HCT116 (cell line): ENCODE results near the gene NT5DC2. TPM values are rescaled to one million over a fixed set of nuclear protein-coding genes. Genes with fewer than 3 reads are reported as not detected.

ENCODE experiments used
- ATAC-seq: fragments of 200-7000 bp; cut with Tn5 transposase; 2 replicates; pipeline ENCODE4 v1.9.1; 2020; ENCODE audit warnings: mild to moderate bottlenecking, moderate library complexity
- BruUV-seq: library from RNA; stranded (reverse); fragments of 400-500 nt; replicated peaks from 2 replicates; lab custom pipeline; 2021; lab: Mats Ljungman, UMichigan
- CTCF ChIA-PET: fragments of 300-600 bp; sonication (Branson Sonifier 250); formaldehyde crosslinking; loops from one replicate; lab custom pipeline; 2021; ENCODE audit warnings: antibody characterized with exemption; lab: Charles Lee
- POLR2A ChIA-PET: fragments of 300-600, 350-600 bp; sonication (Branson Sonifier 250); formaldehyde crosslinking; loops from one replicate; lab custom pipeline; 2021; ENCODE audit warnings: antibody characterized with exemption; lab: Charles Lee
- RAD21 ChIA-PET, 2 experiments: fragments of 300-600 bp; sonication (Branson Sonifier 250); formaldehyde crosslinking; loops; one replicate each; lab custom pipeline; 2023; ENCODE audit warnings: low total read pairs in 2 of 2; ENCODE audit not compliant: uncharacterized antibody in 2 of 2, unreplicated experiment in 2 of 2, low non-redundant PET in 1 of 2; lab: Charles Lee
- DNase-seq: peaks from one replicate; pipeline ENCODE4 v3.0.0-alpha.2; 2010; ENCODE audit warnings: low read depth, low spot score
- H2AFZ ChIP-seq: fragments of 200-600 bp; shearing (Covaris generic), sonication (generic); 2 replicates; pipeline ENCODE4 v1.6.1; 2017; ENCODE audit warnings: low read depth, mixed run types, mixed read lengths, antibody characterized with exemption, low read length; ENCODE audit not compliant: poor library complexity, severe bottlenecking
- H3K27ac ChIP-seq: 2 replicates; pipeline ENCODE4 v1.5.1; 2012; ENCODE audit warnings: low read depth, low read length
- H3K27me3 ChIP-seq: fragments of 200-600 bp; sonication (generic); 2 replicates; pipeline ENCODE4 v1.6.1; 2016; ENCODE audit warnings: mixed run types, low read length, mixed read lengths; ENCODE audit not compliant: insufficient read depth
- H3K36me3 ChIP-seq, 2 experiments: fragments of 200-500 bp in 1 of 2; fragments of 200-600 bp in 1 of 2; sonication (Bioruptor generic) in 1 of 2; sonication (generic) in 1 of 2; 2 replicates each; pipeline versions ENCODE4 v1.5.1 to v1.6.1; 2014 to 2016; ENCODE audit warnings: low read length in 2 of 2, inconsistent platforms in 1 of 2, mixed read lengths in 1 of 2, mixed run types in 1 of 2; ENCODE audit not compliant: insufficient read depth in 2 of 2, control insufficient read depth in 1 of 2
- H3K4me1 ChIP-seq, 2 experiments: fragments of 200-600 bp in 1 of 2; sonication (generic) in 1 of 2; 2 replicates each; pipeline versions ENCODE4 v1.5.1 to v1.6.1; 2012 to 2017; ENCODE audit warnings: low read length in 2 of 2, inconsistent platforms in 1 of 2, mild to moderate bottlenecking in 1 of 2, mixed read lengths in 1 of 2, mixed run types in 1 of 2, moderate library complexity in 1 of 2; ENCODE audit not compliant: insufficient read depth in 2 of 2, control insufficient read depth in 1 of 2
- H3K4me2 ChIP-seq: fragments of 200-600 bp; sonication (generic); 2 replicates; pipeline ENCODE4 v1.6.1; 2017; ENCODE audit warnings: mixed run types, low read length, mixed read lengths
- H3K4me3 ChIP-seq, 2 experiments: fragments of 200-600 bp in 1 of 2; sonication (generic) in 1 of 2; replicated peaks in 1 of 2; 2 replicates each; pipeline ENCODE4 v1.5.1; 2011 to 2016; ENCODE audit warnings: low read length in 2 of 2, control low read depth in 1 of 2, low read depth in 1 of 2, mild to moderate bottlenecking in 1 of 2, mixed read lengths in 1 of 2, mixed run types in 1 of 2
- H3K79me2 ChIP-seq: fragments of 200-600 bp; sonication (generic); 2 replicates; pipeline ENCODE4 v1.6.1; 2017; ENCODE audit warnings: mild to moderate bottlenecking, mixed run types, low read length, moderate library complexity, mixed read lengths; ENCODE audit not compliant: insufficient read depth
- H3K9ac ChIP-seq: fragments of 200-600 bp; sonication (generic); 2 replicates; pipeline ENCODE4 v1.6.1; 2016; ENCODE audit warnings: low read length, mixed read lengths
- H3K9me2 ChIP-seq: fragments of 200-600 bp; sonication (generic), shearing (Covaris generic); 2 replicates; pipeline ENCODE4 v1.6.1; 2017; ENCODE audit warnings: mixed run types, mild to moderate bottlenecking, moderate library complexity; ENCODE audit not compliant: insufficient read depth
- H3K9me3 ChIP-seq, 2 experiments: fragments of 200-500 bp in 1 of 2; fragments of 200-600 bp in 1 of 2; sonication (Bioruptor generic) in 1 of 2; sonication (generic) in 1 of 2; 2 replicates each; pipeline ENCODE4 v1.6.1; 2014 to 2017; ENCODE audit warnings: low read length in 2 of 2, mixed read lengths in 2 of 2, inconsistent platforms in 1 of 2, low read depth in 1 of 2, mild to moderate bottlenecking in 1 of 2, mixed run types in 1 of 2, moderate library complexity in 1 of 2; ENCODE audit not compliant: control insufficient read depth in 1 of 2, insufficient read depth in 1 of 2
- H4K20me1 ChIP-seq: fragments of 200-600 bp; sonication (generic), shearing (Covaris generic); 2 replicates; pipeline ENCODE4 v1.6.1; 2017; ENCODE audit warnings: mixed run types, mild to moderate bottlenecking, moderate library complexity; ENCODE audit not compliant: insufficient read depth
- CBX3 ChIP-seq: IDR thresholded peaks from 2 replicates; pipeline ENCODE4 v1.6.1; 2012; ENCODE audit warnings: low read depth
- CTCF ChIP-seq, 3 experiments: fragments of 200-600 bp in 1 of 3; sonication (generic) in 1 of 3; IDR thresholded peaks in 2 of 3; conservative IDR thresholded peaks in 1 of 3; 2 replicates each; pipeline ENCODE4 v1.5.1; 2012 to 2017; ENCODE audit warnings: low read depth in 2 of 3, low read length in 2 of 3, antibody characterized with exemption in 1 of 3, borderline replicate concordance in 1 of 3, control low read depth in 1 of 3, mild to moderate bottlenecking in 1 of 3, mixed read lengths in 1 of 3, mixed run types in 1 of 3, moderate library complexity in 1 of 3; ENCODE audit not compliant: insufficient read depth in 1 of 3
- EGR1 ChIP-seq: IDR thresholded peaks from 2 replicates; pipeline ENCODE4 v1.6.1; 2012; ENCODE audit warnings: low read depth
- EZH2 ChIP-seq: fragments of 200-600 bp; sonication (generic); IDR thresholded peaks from 2 replicates; pipeline ENCODE4 v1.6.1; 2017; ENCODE audit warnings: antibody characterized with exemption, mixed run types
- EZH2phosphoT487 ChIP-seq: fragments of 200-600 bp; IDR thresholded peaks from 2 replicates; pipeline ENCODE4 v1.6.1; 2018; ENCODE audit warnings: antibody characterized with exemption, borderline replicate concordance
- FOSL1 ChIP-seq: IDR thresholded peaks from 2 replicates; pipeline ENCODE4 v1.6.1; 2012; ENCODE audit warnings: low read depth
- JUND ChIP-seq: IDR thresholded peaks from 2 replicates; pipeline ENCODE4 v1.6.1; 2012
- POLR2A ChIP-seq: IDR thresholded peaks from 2 replicates; pipeline ENCODE4 v1.7.0; 2011; ENCODE audit warnings: borderline replicate concordance; ENCODE audit not compliant: insufficient read depth, insufficient read length; ENCODE audit errors: extremely low read depth
- POLR2AphosphoS5 ChIP-seq: IDR thresholded peaks from 2 replicates; pipeline ENCODE4 v1.6.1; 2011; ENCODE audit warnings: mild to moderate bottlenecking, low read depth, low read length, moderate library complexity
- RAD21 ChIP-seq: IDR thresholded peaks from 2 replicates; pipeline ENCODE4 v1.6.1; 2012; ENCODE audit warnings: low read depth, mild to moderate bottlenecking
- SP1 ChIP-seq: IDR thresholded peaks from 2 replicates; pipeline ENCODE4 v1.6.1; 2012; ENCODE audit warnings: low read depth
- SRF ChIP-seq: IDR thresholded peaks from 2 replicates; pipeline ENCODE4 v1.6.1; 2012; ENCODE audit warnings: low read depth
- ZBTB33 ChIP-seq: IDR thresholded peaks from 2 replicates; pipeline ENCODE4 v1.6.1; 2011; ENCODE audit warnings: mild to moderate bottlenecking, low read length, moderate library complexity; ENCODE audit not compliant: insufficient replicate concordance; ENCODE audit errors: extremely low read depth
- intact Hi-C: fragments of 100-400 bp; cut with micrococcal nuclease; formaldehyde crosslinking; loops from 2 replicates; pipeline ENCODE4 v1.10.0; 2022
- total RNA-seq: library from RNA; stranded (reverse); gene quantifications from one replicate; pipeline ENCODE4 v1.2.1, GENCODE V29; 2021; ENCODE audit not compliant: unreplicated experiment
- TF ChIP-seq, protein P1 (sequence below): IDR thresholded peaks from 2 replicates; pipeline ENCODE4 v1.6.1; 2012

NT5DC2 gene
- total RNA-seq, 1 experiment from 2014 or later: 125 TPM

DNA sequence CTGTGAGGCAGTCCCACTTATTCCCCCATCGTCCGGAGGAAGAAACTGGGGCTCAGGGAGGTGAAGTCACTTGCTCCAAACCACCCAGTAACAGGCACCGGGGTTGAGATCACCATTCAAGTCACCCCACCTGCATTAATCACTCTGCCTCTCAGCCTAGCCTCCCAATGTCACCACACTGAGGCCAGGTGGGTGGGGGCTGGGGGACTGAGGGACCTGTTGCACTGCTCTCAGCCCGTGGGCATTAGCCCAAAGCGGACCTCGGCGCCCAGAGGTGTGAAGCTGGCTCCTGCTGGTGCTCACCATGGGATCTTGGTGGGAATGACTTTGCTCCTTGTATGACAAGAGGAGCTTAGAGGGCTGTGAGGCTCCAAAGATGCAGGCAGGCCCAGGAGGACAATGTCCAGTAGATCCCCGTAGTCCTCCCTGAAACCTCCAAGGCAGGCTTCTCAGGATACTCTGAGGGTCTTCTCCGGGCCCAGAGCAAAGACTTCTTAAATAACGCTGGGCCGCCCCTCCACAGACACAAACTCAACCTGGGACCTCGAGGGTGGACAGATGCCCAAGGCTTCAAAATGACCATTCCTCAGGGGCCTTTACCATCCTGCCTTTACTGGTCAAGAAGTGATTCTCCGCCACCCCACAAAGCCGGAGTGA is 1.7 kb downstream of the NT5DC2 start:
- H3K36me3 ChIP-seq: peaks cover 10 to 11% of the 10 kb centered on the region in 2 experiments
- ATAC-seq: no peak
- H3K9me2 ChIP-seq: no peaks in the 10 kb centered on the region
- ChIA-PET POLR2A (no interaction called here), CTCF (no interaction called here), RAD21 (no interaction called here)
- peak overlapping the region; percentile 92 for H3K4me2 ChIP-seq
- intact Hi-C loops: no loop called here
- H2AFZ ChIP-seq: no peak overlapping the region
- peaks cover 11 to 33% of the 10 kb centered on the region in 2 experiments; a peak in 3 of 4 replicates for H3K4me1 ChIP-seq
- TSS peak; percentile 50 for BruUV-seq
- H3K79me2 ChIP-seq: peaks cover 34% of the 10 kb centered on the region
- peak overlapping the region; percentile 72 to 79 for H3K4me3 ChIP-seq
- DNase-seq: no peak
- H3K9ac ChIP-seq: peak overlapping the region; percentile 91
- H4K20me1 ChIP-seq: no peaks in the 10 kb centered on the region
- TF ChIP-seq EGR1 (no peak), FOSL1 (no peak), RAD21 (no peak), SP1 (no peak)
- TF ChIP-seq, protein P1, sequence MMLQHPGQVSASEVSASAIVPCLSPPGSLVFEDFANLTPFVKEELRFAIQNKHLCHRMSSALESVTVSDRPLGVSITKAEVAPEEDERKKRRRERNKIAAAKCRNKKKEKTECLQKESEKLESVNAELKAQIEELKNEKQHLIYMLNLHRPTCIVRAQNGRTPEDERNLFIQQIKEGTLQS: no peak
- H3K27me3 ChIP-seq: no peaks in the 10 kb centered on the region
- H3K27ac ChIP-seq: peak overlapping the region; percentile 91; the same call in 1 of the 2 replicates
- H3K9me3 ChIP-seq: no peaks in the 10 kb centered on the region

DNA sequence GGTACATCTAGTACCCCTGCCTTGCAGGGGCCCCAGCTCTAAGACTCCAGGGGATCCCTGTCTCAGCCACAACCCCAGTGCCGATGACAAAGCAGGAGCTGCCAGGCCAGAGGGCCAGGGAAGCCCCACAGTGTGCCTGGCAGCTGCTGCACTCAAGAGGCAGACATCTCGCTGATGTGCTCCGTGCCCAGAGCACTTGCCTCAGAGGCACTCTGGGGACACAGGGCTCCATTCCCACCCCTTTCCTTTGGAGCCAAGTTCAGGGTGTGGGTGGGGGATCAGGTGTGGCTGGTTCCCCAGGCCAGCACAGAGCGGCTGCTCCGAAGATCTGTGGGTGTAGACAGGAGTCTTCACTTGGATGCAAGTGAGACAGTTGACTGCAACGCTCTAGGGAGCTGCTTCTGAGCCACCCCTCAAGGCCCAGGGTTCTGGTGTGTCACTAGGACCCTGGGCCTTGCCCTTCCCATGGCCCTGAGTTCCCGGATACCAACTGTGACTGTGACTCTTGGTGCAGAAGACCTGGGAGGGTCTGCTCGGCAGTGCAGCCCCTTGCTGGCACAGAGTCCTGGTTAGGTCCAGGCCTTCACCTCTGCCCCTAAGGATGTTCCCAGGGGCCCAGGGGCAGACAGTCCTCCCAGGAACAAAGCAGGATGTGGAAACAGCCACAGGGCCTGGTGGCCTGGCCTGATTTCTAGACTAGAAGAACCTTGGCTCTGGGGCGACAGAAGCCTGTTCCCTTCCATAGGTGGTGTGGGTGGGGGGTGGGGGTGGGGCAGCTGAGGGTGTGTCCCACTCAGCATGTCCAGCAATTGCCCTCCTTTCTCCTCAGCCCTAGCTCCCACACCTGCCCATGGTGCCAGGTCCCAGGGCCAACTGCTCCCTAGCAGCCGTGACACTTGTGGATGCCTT is 2.5 kb downstream of the NT5DC2 start:
- peak overlapping the region; percentile 92; the same call in 1 of the 2 replicates for H3K4me2 ChIP-seq
- RAD21 ChIA-PET: no interaction called here
- ATAC-seq (no peak), DNase-seq (no peak)
- no peak overlapping the region for H3K9ac ChIP-seq
- no peaks in the 10 kb centered on the region for H3K27me3 ChIP-seq
- no TSS peak for BruUV-seq
- CTCF ChIA-PET: no interaction called here
- no peaks in the 10 kb centered on the region for H3K9me3 ChIP-seq
- H3K4me1 ChIP-seq: peaks cover 11 to 33% of the 10 kb centered on the region in 2 experiments; a peak in 3 of 4 replicates
- POLR2A ChIA-PET: no interaction called here
- no peak overlapping the region for H2AFZ ChIP-seq
- intact Hi-C loops: no loop called here
- H3K9me2 ChIP-seq: no peaks in the 10 kb centered on the region
- H3K27ac ChIP-seq: no peak overlapping the region
- H4K20me1 ChIP-seq: no peaks in the 10 kb centered on the region
- H3K4me3 ChIP-seq: no peak overlapping the region
- H3K36me3 ChIP-seq: peaks cover 11 to 14% of the 10 kb centered on the region in 2 experiments
- peaks cover 29% of the 10 kb centered on the region for H3K79me2 ChIP-seq
- no peak for TF ChIP-seq POLR2A
- no peak for TF ChIP-seq CBX3
- TF ChIP-seq EZH2phosphoT487: no peak
- no peak for TF ChIP-seq JUND
- TF ChIP-seq RAD21: no peak
- TF ChIP-seq EZH2: no peak
- no peak for TF ChIP-seq CTCF (IDR thresholded peaks at IDR 0.05 in 2 of 3, conservative IDR thresholded peaks at IDR 0.05 in 1 of 3; ENCODE audit: borderline replicate concordance in 1 of 3, insufficient read depth in 1 of 3, low read depth in 2 of 3, low read length in 2 of 3)
- TF ChIP-seq SP1: no peak
- no peak for TF ChIP-seq SRF
- no peak for TF ChIP-seq FOSL1
- TF ChIP-seq POLR2AphosphoS5: no peak
- no peak for TF ChIP-seq ZBTB33
